Astrocyte (in vitro differentiated cells and primary cell): ENCODE data around the gene ZNF516.

Source experiments
- CTCF ChIP-seq: IDR thresholded peaks from 2 replicates; pipeline ENCODE4 v1.5.1; 2011; ENCODE audit warnings: low read depth, mild to moderate bottlenecking, inconsistent platforms, low read length, moderate library complexity; ENCODE audit not compliant: insufficient read depth
- EZH2 ChIP-seq: IDR thresholded peaks from 2 replicates; pipeline ENCODE4 v1.6.1; 2012; ENCODE audit warnings: mild to moderate bottlenecking, low read length, inconsistent platforms; ENCODE audit not compliant: insufficient read depth

GRCh38 chr18:76503649-76504386 is 8.8 kb upstream of the ZNF516 start:
- TF ChIP-seq CTCF (no peak), EZH2 (no peak)
